GM18508 (cell line): Measurements from ENCODE around the gene IMMT.
A peak's percentile ranks its signal among the peaks of the same experiment; 100 is the strongest.

ENCODE experiments used
- ATAC-seq: cut with Tn5 transposase; IDR thresholded peaks from one replicate; pipeline ENCODE4 v1.9.1; 2021; ENCODE audit warnings: moderate number of reproducible peaks; ENCODE audit not compliant: insufficient read depth, unreplicated experiment

The IMMT gene

DNA sequence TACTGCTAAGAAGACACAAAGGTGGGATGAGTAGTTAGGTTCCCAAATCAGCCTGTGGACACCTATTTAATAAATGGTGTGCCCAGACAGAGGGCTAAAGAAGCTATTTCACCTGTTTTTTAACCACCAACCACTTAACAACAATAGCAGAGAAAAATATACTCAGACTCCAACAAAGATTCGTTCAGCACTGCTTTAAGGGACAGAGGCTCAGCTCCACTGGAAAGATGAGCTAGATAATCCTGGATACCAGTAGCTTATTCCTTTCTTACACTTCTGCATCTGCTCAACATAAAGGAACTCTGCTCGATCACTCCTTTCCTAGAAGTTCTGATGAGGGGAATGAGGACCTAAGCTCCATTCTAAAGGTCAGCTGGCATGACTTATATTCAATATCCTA is 44.8 kb downstream of the IMMT start:
- ATAC-seq, result no peak

DNA sequence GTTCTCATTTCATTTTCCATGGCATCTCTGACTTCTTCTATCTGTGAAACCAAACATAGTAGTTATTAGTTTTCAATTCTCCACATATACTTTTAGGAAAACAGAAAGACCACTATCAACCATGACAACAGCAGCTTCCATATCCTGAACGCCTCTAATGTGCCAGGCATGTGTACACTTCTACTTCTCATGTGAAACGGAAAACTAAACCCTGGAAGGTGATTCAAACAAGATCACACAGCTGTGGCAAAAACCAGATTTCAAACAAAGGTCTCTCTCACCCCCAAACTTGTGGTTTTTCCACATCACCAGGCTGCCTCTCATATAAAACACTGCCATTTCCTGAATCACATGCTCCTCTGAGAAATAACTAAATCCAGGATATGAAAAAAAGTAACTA is 47.5 kb downstream of the IMMT start:
- no peak for ATAC-seq

DNA sequence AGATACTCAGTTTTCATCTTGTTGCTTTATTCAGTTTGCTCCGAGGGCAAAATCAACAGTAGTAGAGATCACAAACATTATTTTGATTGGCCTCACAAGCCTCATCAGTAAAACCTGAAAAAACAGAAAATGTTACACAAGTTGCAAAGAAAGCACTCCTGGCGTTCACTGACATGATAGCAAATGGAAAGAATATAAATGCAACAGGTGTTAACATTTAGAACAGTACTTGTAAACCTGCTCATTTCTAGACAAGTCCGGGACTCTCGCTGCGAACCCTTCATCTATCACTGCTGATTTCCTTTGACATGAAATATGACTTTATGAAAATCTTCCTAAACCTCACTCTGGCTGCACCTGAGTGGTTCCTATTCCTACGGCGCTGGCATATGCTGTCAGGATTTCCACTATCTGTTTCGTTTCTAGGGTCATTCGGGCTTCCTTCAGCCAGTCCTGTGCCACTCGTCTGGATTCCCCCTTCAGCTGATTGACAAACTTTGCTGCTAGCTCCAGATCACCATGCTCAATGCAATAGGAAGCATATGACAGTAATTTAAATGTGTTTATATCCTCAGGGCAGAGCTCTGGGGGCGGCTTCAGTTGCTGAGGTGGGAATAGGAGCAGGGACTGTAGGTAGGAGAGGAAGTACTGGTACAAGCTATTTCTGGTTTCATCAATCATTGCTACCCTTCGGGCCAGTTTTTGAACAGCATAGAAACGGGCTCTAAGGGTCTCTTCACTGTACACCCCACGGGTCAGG is 51.2 kb downstream of the IMMT start:
- no peak for ATAC-seq

DNA sequence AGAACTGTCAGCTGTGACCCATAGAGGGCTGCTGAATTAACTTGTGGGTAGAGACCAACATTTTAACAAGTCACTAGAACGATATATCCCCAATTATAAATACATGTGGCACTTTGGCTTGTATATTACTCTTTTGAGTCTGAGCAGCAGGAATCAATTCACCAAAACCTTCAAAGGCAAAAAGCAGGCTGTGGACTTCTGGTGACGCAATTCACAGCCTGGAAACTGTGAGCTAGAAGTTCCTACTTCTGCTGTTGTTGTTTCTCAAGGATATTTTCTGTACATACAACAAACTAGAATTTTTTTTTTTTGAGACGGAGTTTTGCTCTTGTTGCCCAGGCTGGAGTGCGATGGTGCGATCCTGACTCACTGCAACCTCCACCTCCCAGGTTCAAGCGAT is 52.0 kb downstream of the IMMT start:
- no peak for ATAC-seq

DNA sequence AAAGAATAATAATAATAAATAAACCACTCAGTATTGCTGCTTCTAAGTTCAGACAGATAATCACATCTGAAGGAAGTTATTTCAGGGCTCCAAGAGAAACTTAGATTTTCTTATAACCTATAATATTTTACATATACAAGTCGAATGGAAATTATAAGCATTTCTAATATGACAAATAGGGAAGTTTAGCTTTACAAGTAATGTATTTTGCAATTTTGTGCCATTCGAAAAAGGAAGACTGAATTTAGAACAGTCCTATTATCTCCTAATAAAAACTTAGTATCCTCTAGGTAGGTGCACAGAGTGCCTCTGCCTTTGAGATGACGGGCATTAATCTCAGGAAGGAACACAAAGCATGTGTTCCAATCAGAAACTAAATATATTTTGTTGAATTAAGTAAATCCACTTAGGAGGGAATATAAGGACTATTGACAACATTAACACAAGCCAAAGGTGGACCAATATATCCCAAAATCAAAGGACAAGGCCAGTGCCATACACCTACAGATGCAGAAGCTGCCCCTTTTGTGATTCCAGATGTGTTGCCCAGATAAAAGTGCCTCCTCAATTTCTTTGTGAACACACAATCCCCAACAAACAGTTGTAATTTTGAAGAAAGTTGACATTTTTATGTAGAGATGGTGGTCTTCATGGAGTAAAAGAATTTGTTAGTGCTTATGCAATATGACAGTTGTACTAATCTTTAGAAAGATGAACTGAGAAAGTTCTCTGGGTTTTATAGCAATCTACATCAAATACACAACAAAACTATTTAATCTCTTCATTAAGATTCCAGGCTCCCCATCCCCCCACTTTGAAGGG is 52.6 kb downstream of the IMMT start:
- no peak for ATAC-seq

DNA sequence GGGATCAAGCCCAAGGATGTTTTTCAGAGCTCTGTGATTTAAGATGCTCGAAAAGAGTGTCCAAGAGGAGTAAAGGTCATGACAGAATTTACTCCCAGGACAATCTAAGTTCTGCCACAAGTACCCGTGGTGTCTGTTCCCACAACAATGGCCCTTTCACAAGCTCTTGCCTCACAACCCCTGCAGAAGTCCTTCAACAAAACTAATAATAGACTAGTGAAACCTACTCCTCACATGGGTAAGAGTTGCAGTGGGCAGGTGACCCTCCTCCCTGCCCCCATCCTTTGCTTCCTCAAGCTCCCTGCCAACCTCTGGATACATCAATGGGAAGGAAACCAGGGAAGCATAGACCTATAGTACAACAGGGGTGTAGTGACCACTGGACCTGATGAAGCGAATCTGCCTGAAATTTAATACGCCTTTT is 54.3 kb downstream of the IMMT start:
- ATAC-seq, result no peak

DNA sequence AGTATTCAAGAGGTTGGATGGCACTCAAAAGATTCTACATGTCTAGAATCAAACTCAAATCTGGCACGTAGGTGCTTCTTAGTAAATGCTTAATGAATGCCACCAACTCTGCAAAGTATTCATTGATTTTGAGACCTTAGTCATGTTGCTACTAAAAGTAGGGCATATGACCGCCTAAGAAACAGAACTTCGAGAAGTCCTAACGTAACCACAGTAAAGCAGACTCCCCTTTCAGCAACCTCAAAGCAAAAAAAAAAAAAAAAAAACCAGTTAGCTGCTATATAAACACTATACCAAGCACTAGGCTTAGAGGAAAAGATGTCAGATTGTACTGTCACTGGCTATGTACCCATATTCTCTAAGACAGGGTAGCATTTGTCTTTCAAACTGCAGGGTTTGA is 55.3 kb downstream of the IMMT start:
- no peak for ATAC-seq

DNA sequence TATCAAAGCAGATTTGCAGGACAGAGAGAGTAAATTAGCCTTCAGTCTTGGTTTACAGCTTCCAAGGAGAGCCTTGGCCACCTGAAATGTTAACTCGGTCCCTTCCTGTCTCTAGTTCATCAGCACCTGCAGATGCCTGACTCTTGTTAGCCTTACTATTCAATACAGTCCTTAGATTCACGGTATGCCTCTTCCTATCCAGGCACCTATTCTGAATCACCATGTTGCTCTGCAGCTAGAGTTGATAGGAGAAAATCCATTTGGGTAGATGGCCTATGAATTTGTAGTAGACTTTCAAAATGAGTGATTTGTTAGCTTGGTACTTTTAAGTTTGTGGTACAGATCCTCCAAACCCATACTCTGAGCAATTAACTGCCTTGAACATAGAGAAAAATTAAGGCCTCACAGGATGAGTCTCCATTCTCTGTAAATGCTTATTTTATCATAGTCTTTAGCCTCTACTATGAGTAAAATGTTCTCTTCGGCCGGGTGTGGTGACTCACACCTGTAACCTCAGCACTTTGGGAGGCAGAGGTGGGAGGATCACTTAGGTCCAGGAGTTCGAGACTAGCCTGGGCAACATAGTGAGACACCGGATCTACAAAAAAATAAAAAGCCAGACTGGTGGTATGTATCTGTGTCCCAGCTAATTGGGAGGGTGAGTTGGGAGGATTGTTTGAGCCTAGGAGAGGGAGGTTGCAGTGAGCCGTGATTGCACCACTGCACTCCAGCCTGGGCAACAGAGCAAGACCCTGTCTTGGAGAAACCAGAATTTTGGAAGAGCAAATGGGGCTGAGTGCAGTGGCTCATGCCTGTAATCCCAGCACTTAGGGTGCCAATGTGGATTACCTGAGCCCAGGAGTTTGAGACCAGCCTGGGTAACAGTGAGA is 56.3 kb downstream of the IMMT start:
- ATAC-seq, result no peak

DNA sequence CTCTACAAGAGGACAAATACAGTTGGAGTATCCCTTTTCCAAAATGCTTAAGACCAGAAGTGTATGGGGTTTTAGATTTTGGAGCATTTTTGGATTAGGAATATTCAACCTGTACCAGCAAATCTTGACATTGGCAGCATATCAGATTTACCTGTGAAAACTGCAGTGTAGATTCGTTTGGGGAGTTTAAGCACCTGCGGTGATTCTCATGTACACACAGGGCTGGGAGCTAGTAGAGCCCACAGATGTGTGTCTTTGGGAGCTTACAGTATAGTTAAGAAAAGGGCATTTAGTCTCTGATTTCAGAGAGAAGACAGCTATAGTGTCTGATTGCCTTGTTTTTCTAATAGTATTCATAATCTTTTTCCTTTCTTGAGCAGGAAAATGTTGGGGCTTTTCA is 59.1 kb downstream of the IMMT start:
- no peak for ATAC-seq

DNA sequence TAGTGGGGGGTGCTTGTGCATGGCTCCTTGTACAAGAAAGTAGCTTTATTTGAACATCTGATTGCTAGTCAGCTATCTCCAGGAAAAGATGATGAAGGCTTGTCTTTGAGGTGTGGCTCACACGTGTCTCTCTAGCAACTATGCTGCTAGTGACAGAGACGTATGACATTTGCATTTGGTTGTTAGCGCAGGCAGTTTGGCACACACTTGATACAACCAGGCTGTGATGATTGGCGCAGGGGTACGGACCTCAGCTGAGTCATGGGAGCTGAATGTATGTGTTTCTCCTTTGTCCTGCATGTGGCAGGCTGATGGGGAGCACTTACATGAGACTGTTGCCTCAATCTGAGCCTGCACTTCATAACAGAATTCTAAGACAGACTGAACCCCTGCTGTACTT is 59.6 kb downstream of the IMMT start:
- ATAC-seq, result no peak

DNA sequence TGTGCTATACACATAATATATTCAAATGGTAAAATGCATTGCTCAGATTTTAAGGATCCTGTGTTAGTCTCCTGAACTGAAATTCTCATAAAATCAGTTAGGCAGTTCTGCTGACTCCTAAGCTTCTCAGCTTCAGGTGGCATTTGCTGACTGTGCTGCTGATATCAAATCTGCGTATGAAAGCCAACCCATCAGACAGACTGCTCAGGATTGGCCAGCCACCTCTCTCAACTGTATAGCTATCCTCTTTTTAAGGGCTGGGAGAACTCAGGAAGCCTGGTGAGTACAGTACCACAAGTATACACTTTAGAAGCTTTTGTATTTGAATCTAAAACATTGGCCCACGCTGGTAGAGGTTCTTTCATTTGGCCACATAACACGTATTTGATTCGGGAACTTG is 60.6 kb downstream of the IMMT start:
- no peak for ATAC-seq

DNA sequence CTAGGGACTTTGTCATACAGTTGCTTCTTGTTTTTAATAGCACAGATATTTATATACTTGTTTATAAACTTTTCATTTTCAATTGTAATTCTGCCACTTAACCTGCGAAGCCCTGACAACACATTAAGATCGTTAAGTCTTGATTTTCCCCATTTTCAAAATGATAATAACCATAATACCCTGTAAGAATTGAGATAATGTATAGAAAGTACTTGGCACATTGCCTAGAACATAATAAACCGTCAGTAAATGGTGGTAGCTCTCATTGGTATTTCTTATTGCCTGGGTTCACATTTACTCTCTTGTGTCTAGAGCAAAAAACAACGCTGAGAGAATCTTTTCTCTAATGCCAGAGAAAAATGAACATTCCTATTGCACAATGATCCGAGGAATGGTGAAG is 70.6 kb downstream of the IMMT start:
- no peak for ATAC-seq

DNA sequence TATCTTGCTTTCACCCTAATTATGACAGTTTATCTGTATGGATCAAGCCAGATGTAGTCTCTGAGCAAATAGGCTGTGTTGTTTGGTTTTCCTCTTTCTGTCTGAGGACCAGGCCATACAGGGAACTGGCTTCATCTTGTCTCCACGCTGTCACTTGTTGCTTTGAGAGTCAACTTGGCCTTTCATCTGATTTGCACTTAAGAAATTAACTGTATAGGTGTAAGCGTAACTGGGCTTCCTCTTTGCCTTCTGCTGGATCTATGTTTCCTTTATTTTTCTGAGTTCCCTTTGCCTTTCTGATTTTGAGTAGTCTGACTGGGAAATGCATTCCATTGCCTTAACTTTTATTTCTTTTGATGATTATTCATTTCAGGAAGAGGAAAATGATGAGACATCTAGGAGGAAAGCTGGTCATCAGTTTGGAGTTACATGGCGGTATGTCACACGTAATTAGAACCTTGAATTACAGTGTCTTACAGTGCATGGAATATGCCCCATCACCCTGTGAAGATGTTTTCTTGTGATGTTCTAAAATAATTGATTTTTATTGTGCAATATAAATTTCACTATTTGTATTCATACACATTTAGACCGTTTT is 71.8 kb downstream of the IMMT start:
- no peak for ATAC-seq

DNA sequence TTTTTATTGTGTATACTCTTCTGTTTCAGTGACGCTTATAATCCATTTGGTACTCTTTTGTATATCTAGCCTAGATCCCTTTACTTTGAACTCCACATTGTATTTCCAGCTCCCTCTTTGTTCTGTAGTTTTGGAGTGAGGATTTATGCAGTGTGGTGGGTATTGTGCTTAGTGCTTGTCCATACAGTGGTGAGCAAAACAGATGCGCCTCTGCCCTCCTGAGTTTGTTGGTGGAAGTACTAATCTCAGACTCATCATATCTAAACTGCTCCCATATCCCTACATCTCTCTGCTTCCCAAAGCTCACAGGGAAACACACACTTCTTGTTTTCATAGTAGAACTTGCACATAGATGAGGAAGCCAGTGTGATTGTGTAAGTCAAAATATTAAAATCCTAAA is 77.1 kb downstream of the IMMT start:
- ATAC-seq, result no peak

DNA sequence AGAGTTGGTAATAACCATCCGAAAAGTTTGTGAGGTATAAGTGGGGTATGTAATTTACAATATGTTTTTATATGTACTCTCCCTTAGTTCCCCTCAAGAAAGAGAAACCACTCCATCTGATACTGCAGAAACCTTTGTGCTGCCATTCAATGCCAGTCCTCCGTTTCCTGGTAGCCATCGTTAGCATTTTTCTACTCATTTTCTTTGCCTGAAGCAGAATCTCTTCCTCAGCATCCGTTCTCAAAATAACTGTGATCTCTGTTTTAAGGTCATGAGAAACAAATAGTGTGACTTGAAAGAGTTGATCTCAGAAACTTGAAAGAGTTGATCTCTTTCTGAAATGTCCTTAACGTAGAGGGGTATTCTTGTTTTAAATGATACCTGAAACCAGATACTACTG is 88.2 kb downstream of the IMMT start:
- no peak for ATAC-seq

DNA sequence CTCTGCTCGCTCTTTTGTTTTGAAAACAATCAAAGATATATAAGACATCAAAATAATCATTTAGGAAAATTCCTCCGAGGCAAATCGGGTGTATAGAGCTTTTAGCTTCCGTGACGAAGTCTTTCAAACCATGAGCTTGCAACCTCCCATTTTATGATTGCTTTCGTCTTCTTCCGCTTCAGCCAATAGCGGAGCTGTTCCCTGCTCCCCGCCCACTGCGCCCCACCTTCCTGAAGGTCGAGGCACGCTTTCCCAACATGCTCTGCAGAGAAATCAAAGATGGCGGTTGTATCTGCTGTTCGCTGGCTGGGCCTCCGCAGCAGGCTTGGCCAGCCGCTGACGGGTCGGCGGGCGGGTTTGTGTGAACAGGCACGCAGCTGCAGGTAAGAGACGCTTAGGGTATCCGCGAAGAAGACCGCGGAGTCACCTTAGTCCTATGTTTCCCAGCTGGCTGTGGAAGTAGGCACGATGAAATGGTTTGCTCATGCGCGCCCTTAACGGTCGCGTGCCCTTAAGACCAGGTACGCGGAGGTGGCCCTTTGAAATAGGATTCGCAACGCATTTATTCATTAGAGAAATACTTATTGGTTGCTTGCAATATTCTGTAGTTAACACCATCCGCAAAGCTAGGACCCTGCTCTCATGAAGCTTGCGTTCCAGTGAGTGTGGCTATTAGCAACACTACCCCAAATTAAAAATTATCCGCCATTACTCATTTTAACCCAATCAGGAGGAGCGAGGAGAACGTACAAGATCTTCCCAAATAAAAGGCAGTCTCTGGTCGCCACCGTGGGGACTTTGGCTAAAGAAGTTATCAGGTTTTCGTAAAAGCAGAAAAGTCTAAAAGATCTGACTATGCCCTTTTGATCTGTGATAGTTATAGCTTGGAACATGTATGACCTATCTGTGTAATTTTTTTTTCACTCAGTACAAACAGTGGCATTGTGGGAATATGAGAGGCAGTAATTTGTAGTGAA is 89.0 kb downstream of the IMMT start, which contains the start of gene PTCD3:
TSS of gene PTCD3 (plus strand) at position 267 of the 977 bp plus-strand sequence. CDS start at position 280, 13 bp downstream.
- peak; percentile 70 for ATAC-seq

DNA sequence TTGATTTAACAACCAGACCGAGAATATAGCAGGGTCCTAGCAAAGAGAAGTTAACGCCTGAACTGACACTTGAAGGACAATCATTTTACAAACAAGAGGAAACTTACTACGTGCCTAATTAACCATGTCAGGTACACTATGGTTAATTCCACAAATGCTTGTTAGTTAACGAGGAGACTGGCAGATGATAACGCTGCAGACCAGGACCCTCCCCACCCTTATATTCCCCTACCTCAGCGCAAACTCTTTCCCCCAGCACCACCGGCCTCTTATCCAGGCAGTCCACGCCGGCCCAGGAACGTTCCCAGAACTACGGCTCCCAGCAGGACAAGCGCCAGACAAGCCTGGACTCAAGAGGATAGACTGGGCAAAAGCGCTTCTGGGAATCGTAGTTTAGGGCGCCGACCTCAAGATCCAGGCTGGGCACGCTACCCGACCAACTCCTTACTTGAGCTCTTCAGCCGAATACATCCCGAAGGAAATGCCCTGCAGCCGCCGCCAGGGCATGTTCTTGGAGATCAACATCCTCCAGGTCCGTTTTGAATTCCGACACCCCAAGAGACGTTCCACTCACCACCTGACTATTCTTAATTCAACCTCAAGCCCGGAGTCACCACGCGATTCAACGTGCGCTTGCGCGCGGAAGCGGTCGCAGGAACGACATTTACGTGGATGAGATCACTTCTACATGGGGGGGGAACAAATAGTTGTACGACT is 89.9 kb downstream of the IMMT start, which contains the start of gene POLR1A:
TSS of gene POLR1A (minus strand) at position 635 of the 717 bp plus-strand sequence. CDS start at position 525, 110 bp downstream.
- ATAC-seq, result peak; percentile 40

DNA sequence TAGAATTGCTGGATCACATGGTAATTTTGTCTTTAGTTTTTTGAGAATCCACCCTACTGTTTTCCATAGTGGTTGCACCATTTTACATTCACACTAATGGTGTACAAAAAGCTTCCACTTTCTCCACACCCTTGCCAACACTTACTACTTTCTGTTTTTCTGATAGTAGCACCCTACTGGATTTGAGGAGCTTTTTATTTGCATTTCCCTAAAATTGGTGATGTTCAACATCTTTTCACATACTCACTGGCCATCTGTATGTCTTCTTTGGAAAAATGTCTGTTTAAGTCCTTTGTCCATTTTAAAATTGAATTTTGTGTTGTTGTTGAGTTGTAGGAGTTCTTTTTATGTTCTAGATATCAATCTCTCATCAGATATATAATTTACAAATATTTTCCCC is 93.1 kb downstream of the IMMT start:
- no peak for ATAC-seq
